Loucy (cell line): ENCODE data around the gene MEGF6.

Source experiments
- H2AFZ ChIP-seq: fragments of 200-600 bp; sonication (generic); 2 replicates; pipeline ENCODE4 v1.6.0; 2016; ENCODE audit warnings: antibody characterized with exemption, mild to moderate bottlenecking, low read length, moderate library complexity
- H3F3A ChIP-seq: fragments of 200-600 bp; 2 replicates; pipeline ENCODE4 v1.6.0; 2016; ENCODE audit warnings: antibody characterized with exemption, low read depth, mild to moderate bottlenecking
- H3K27me3 ChIP-seq: fragments of 200-600 bp; sonication (generic); 2 replicates; pipeline ENCODE4 v1.6.1; 2014; ENCODE audit warnings: low read length, mild to moderate bottlenecking; ENCODE audit not compliant: insufficient read depth, poor library complexity, severe bottlenecking
- H3K36me3 ChIP-seq: fragments of 200-600 bp; sonication (generic); 2 replicates; pipeline ENCODE4 v1.6.1; 2016; ENCODE audit warnings: low read length; ENCODE audit not compliant: insufficient read depth
- H3K4me1 ChIP-seq: fragments of 200-600 bp; sonication (generic); 2 replicates; pipeline ENCODE4 v1.5.1; 2014; ENCODE audit warnings: low read length, mild to moderate bottlenecking; ENCODE audit not compliant: insufficient read depth, poor library complexity, severe bottlenecking
- H3K4me2 ChIP-seq: fragments of 200-600 bp; sonication (generic); 2 replicates; pipeline ENCODE4 v1.6.0; 2014; ENCODE audit warnings: antibody characterized with exemption, low read length, low read depth, mild to moderate bottlenecking; ENCODE audit not compliant: poor library complexity, severe bottlenecking
- H3K4me3 ChIP-seq: fragments of 200-600 bp; sonication (generic); 2 replicates; pipeline ENCODE4 v1.5.1; 2014; ENCODE audit warnings: low read length, mild to moderate bottlenecking, mixed read lengths; ENCODE audit not compliant: poor library complexity, severe bottlenecking
- H3K79me2 ChIP-seq: fragments of 200-600 bp; sonication (generic); 2 replicates; pipeline ENCODE4 v1.6.1; 2014; ENCODE audit warnings: low read length; ENCODE audit not compliant: insufficient read depth
- H3K9ac ChIP-seq: fragments of 200-600 bp; sonication (generic); 2 replicates; pipeline ENCODE4 v1.6.0; 2014; ENCODE audit warnings: mild to moderate bottlenecking, low read depth, low read length, moderate library complexity; ENCODE audit not compliant: poor library complexity, severe bottlenecking
- H3K9me2 ChIP-seq: fragments of 200-600 bp; sonication (generic); replicated peaks from 2 replicates; pipeline ENCODE4 v1.6.1; 2016; ENCODE audit warnings: low read depth, low read length, mixed read lengths
- H3K9me3 ChIP-seq: fragments of 200-600 bp; sonication (generic); 2 replicates; pipeline ENCODE4 v1.6.1; 2014; ENCODE audit warnings: mild to moderate bottlenecking, antibody characterized with exemption, low read length, low read depth; ENCODE audit not compliant: insufficient read depth
- H4K20me1 ChIP-seq: fragments of 200-600 bp; sonication (generic); 2 replicates; pipeline ENCODE4 v1.6.0; 2014; ENCODE audit warnings: antibody characterized with exemption, low read length, mild to moderate bottlenecking; ENCODE audit not compliant: insufficient read depth, poor library complexity, severe bottlenecking
- EZH2phosphoT487 ChIP-seq: fragments of 200-600 bp; IDR thresholded peaks from 2 replicates; pipeline ENCODE4 v1.6.1; 2018; ENCODE audit warnings: antibody characterized with exemption, mild to moderate bottlenecking, moderate library complexity, borderline replicate concordance
- TF ChIP-seq, protein P1 (sequence below): fragments of 200-600 bp; sonication (generic); conservative IDR thresholded peaks from 2 replicates; pipeline ENCODE4 v1.5.1; 2014; ENCODE audit warnings: mild to moderate bottlenecking, antibody characterized with exemption, low read length

Gene MEGF6

DNA sequence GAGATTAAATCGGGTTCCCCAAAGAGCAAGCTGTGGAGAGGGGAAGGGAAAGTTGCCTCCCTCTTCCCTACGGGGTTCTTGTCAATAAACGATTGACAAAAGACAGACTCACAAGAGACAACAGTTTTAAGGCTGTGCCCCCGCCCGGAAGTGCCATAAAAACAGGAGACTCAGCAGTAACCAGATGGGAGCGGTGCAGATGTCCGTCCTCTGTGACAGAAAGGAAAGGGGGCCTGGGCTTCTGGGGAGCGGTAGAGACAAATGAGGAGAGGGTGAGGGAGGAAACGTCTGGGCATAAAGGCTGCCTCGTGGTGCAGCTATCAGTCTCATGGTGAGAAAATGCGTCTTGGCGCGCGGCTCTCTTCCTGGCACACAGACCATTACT, 46.9 kb upstream of the MEGF6 start:
- H3K27me3 ChIP-seq: no peaks in the 10 kb centered on the region
- no peak overlapping the region for H3K9ac ChIP-seq
- H3K9me3 ChIP-seq: no peaks in the 10 kb centered on the region
- no peak overlapping the region for H3K4me3 ChIP-seq
- TF ChIP-seq, protein P1, sequence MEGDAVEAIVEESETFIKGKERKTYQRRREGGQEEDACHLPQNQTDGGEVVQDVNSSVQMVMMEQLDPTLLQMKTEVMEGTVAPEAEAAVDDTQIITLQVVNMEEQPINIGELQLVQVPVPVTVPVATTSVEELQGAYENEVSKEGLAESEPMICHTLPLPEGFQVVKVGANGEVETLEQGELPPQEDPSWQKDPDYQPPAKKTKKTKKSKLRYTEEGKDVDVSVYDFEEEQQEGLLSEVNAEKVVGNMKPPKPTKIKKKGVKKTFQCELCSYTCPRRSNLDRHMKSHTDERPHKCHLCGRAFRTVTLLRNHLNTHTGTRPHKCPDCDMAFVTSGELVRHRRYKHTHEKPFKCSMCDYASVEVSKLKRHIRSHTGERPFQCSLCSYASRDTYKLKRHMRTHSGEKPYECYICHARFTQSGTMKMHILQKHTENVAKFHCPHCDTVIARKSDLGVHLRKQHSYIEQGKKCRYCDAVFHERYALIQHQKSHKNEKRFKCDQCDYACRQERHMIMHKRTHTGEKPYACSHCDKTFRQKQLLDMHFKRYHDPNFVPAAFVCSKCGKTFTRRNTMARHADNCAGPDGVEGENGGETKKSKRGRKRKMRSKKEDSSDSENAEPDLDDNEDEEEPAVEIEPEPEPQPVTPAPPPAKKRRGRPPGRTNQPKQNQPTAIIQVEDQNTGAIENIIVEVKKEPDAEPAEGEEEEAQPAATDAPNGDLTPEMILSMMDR: no peak
- TF ChIP-seq EZH2phosphoT487: no peak
- no peaks in the 10 kb centered on the region for H3K36me3 ChIP-seq
- H3K4me1 ChIP-seq: no peaks in the 10 kb centered on the region
- H3K4me2 ChIP-seq: no peak overlapping the region
- H3F3A ChIP-seq: no peaks in the 10 kb centered on the region
- no peaks in the 10 kb centered on the region for H4K20me1 ChIP-seq
- no peaks in the 10 kb centered on the region for H3K9me2 ChIP-seq
- no peaks in the 10 kb centered on the region for H3K79me2 ChIP-seq
- H2AFZ ChIP-seq: no peak overlapping the region

DNA sequence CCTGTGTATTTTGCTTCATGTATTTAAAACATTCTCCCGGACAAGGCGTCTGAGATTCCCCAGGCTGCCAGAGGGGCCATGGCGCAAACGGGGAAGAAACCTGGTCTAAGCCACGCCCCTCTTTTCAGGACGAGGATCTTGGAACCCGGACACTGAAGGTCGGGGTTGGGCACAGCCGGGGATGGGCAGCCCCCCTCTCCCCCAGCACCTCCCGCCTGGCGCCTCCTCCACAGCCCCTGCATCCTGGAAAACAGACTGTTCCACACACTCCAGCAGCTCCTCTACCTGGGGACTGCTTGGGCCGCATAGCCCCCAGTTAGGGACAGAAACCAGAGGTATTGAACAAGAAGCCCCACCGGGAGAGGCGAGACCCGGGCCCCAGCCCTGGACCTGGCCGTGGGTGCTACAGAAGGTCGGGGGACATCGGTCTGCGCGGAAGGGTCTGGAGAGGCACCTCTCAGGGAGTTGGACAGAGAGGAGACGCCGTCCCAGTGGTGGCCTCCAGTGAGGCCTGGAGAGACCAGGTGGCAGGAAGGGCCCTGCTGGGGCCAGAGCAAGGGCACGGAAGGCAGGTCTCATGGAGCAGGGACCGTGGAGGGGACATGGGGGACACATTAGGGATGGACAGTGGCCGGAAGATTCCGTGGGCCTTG, 46.4 kb upstream of the MEGF6 start:
- no peak for TF ChIP-seq EZH2phosphoT487
- TF ChIP-seq, protein P1: no peak
- no peak overlapping the region for H3K9ac ChIP-seq
- no peaks in the 10 kb centered on the region for H3F3A ChIP-seq
- no peaks in the 10 kb centered on the region for H4K20me1 ChIP-seq
- no peak overlapping the region for H2AFZ ChIP-seq
- no peaks in the 10 kb centered on the region for H3K4me1 ChIP-seq
- H3K79me2 ChIP-seq: no peaks in the 10 kb centered on the region
- H3K9me3 ChIP-seq: no peaks in the 10 kb centered on the region
- H3K4me3 ChIP-seq: no peak overlapping the region
- H3K9me2 ChIP-seq: no peaks in the 10 kb centered on the region
- no peaks in the 10 kb centered on the region for H3K36me3 ChIP-seq
- no peaks in the 10 kb centered on the region for H3K27me3 ChIP-seq
- no peak overlapping the region for H3K4me2 ChIP-seq

DNA sequence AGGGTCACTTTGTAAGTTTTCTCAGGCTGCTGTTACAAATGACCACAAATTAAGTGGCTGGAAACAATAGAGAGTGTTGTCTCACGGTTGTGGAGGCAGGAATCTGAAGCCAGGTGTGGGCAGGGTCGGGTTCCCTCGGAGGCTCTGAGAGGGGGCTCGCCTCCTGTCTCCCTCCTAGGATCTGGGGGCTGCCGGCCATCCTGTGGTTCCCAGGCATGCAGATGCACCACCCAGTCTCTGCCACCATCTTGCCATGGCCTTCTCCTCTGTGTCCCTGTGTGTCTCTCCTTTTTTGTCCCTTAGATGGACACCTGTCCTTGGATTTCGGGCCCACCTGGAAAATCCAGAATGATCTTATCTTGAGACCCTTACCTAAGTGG, 45.8 kb upstream of the MEGF6 start:
- no peaks in the 10 kb centered on the region for H4K20me1 ChIP-seq
- no peaks in the 10 kb centered on the region for H3K9me3 ChIP-seq
- no peak overlapping the region for H3K4me3 ChIP-seq
- H3K4me2 ChIP-seq: no peak overlapping the region
- no peaks in the 10 kb centered on the region for H3K9me2 ChIP-seq
- H3K9ac ChIP-seq: no peak overlapping the region
- H2AFZ ChIP-seq: no peak overlapping the region
- H3K27me3 ChIP-seq: no peaks in the 10 kb centered on the region
- no peaks in the 10 kb centered on the region for H3F3A ChIP-seq
- H3K4me1 ChIP-seq: no peaks in the 10 kb centered on the region
- TF ChIP-seq, protein P1: no peak
- no peak for TF ChIP-seq EZH2phosphoT487
- H3K79me2 ChIP-seq: no peaks in the 10 kb centered on the region
- no peaks in the 10 kb centered on the region for H3K36me3 ChIP-seq
